HG03095 (cell line): ENCODE measurements around the gene METTL9.
"Not testable (repeated sequence)": the region's sequence is repeated elsewhere in the genome, so short reads cannot be mapped to it uniquely, and the experiment has no call there.

Experiments
- ATAC-seq: cut with Tn5 transposase; IDR thresholded peaks from one replicate; pipeline ENCODE4 v1.9.1; 2021; ENCODE audit warnings: moderate library complexity; ENCODE audit not compliant: unreplicated experiment

METTL9 gene

DNA sequence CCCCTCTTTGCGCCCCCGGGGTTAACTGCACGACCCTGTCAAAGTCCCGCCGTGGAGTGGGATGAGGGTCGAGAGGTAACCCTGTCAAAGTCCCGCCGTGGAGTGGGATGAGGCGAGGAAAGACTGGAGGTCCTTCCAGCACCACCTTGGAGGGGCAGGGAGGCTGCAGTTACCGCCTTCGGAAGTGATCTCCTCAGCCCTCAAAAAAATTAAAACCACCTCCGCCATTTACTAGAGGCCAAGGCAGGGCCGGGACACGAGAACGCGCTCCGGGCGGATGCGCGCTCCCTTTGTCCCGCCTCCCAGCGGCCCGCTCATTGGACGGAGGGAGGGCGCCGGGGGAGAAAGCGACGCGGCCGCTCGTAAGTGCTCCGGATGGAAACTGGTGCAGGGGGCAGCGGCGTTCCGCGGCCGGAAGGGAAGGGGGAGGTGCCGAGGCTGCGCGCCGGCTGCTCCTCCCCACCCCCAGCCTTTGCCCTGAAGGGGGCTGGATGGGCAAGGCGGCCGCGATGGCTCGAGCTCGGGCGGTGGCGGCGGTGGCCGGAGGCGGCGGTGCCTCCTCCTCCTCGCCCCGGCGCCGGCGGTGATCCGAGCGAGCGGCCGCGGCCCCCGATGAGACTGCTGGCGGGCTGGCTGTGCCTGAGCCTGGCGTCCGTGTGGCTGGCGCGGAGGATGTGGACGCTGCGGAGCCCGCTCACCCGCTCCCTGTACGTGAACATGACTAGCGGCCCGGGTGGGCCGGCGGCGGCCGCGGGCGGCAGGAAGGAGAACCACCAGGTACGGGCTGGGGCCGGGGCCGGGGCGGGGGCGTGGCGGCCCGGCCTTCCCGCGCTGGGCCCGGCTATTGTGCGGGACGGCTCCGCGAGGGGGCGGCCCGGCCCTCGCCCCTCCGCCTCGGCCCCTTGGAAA is at the start of gene METTL9:
METTL9 (plus strand) TSS at position 456 of the 909 bp plus-strand sequence; CDS start at position 613, 157 bp downstream.
- peak; percentile 88 for ATAC-seq

DNA sequence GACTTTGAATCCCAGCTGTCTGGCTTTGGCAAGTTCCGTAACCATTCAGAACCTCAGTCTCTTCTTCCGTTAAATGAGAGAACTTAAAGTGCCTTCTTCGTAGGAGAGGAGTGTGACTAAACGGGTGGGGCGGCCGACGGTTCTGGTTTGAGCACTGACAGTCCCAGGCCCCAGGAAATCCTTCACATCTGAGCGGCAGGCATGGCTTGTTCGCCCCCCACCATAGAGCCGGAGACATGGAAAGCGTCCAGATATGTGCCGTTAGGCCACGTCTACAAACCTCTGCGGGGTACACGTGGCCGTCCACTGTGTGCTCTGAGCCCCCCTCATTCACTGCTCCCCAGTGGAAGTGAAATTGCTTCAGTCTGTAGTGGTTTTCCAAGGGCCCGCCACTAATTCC is 49.4 kb upstream of the METTL9 start:
- not testable (repeated sequence) for ATAC-seq

DNA sequence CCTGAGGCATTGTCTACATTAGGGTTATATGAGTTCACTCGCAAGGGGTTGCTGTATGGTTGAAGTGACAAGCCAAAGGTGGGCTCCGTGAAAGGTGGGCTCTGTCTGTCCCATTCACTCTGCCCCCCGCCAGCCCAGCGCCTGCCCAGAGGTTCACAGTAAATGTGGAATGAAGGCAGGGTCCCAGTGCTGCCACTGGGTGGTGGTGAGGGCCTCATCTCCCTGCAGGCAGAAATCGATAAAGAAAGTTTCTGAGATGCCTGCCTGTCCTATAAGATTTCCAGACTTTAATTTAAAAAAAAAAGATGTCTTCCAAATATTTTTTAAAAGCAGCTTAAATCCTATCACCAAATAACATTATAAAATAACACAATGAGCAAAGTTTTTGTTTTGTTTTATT is 48.9 kb upstream of the METTL9 start:
- ATAC-seq, result not testable (repeated sequence)

DNA sequence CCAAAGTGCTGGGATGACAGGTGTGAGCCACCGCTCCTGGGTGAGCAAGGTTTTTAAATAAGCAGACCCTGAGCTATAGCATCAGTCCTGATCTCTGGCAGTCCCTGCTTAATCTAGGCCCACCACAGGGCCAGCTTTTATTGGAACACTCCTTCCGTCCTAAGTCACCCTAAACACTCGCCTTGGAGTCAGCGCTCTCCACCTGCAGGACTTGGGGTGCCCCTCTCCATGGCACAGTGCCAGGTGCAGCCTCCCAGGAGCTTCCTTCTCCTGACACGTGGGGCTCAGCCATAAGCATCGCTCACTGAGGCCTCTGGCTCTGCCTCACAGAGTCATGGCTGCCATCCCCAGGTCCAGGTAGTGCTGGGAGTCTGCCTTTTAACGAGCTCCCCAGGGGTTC is 48.3 kb upstream of the METTL9 start:
- ATAC-seq, result not testable (repeated sequence)

DNA sequence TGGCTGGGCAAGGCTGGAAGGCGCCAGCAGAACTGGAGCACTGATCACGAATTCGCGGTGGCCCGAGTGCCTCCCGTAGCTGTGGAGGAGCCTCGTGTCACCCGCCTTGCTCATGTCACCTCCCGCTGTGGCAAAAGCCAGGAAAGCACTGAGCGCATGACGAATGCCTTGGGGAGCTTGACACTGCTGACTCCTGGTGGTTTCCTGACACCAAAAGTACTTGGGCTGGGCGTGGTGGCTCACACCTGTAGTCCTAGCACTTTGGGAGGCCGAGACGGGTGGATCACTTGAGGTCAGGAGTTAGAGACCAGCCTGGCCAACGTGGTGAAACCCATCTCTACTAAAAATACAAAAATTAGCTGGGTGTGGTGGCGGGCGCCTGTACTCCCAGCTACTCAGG is 47.8 kb upstream of the METTL9 start:
- ATAC-seq, result not testable (repeated sequence)

DNA sequence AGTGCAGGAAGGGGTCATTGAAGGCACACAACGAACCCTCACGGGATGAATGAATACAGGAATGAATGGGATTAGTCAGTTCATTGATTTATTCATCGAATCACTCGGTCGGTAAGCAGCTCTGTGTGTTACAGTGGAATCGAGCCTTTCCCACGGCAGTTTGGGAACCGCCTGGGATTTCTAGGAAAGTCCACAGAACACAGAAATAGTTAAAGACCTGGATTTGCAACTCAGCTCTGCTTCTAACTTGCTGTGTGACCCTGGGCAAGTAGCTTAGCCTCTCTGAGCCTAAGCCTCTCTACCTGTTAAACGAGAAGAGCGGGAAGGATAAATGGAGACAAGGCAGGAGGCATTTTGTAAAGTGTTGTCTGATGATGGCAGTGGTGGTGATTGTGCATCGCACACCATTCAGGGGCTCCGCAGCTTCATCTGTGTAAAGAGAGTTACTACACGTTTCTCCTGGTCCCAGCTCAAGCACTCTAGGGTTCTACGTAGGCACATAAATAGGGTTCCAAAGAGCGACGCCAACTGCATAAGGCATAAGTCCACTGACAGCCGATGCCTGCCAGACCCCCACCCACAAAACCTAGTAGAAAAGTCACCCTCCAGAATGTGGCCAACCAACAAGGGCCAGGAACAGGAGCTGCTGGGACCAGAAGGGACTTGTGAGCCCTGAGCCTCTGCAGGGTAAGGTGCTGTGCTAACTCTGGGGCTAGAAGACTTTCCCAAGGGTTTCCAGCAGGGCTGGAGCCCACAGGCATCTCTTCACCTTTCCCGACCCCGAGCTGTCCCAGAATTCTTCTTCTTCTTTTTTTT is 45.7 kb upstream of the METTL9 start:
- ATAC-seq, result not testable (repeated sequence)

DNA sequence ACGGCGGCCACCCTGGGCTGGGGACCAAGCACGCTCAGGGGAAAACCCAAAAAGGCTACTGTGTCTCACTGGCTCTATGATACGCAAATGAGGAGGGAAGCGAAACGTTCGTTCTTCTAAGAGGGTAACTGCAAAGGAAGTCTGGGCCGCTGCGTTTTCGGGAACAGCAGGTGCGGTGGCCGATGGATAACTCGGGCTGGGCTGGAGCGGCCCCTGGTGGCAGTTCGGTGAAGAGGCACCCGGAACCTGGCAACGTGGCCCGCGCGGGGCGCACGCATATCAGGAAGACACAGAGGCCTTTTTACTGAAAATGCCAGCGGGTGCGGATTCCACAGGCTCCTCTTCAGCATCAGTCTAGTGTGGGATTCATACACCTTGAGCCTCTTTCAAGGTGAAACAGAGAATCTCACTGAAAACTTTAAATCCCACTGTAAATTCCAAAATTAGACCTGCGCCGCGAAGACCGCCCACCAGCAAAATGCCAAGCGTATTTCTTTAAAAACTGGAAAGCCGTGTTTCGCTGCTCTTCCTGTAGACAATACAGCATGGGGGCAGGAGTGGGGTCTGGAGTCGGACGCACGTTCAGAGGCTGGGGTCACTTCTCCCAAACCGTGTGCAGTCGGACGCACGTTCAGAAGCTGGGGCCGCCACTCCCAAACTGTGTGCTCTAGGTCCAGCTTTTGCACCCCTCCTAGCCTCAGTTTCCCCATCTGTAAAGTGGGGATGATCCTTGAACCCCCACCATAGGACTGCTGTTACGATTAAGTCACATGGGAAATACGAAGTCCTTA is 44.4 kb upstream of the METTL9 start:
- peak; percentile 98 for ATAC-seq

DNA sequence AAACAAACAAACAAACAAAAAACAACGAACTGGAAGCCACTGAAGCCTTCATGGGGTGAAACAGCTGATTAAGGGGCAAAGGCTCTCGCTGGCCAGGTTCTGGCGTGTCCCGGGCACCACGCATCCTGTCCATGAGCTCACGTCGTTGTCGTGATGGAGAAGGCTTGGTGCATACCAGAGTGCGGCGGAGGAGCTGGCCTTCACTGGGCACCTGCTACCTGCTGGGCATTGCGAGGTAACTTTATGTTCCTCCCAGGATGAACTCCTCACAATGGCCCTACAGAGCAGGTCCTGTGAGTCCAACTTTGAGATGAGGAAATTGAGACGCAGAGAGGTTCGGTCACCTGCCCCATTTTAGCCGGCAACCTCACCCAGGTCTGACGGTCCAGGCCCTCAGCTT is 43.8 kb upstream of the METTL9 start:
- ATAC-seq, result not testable (repeated sequence)

DNA sequence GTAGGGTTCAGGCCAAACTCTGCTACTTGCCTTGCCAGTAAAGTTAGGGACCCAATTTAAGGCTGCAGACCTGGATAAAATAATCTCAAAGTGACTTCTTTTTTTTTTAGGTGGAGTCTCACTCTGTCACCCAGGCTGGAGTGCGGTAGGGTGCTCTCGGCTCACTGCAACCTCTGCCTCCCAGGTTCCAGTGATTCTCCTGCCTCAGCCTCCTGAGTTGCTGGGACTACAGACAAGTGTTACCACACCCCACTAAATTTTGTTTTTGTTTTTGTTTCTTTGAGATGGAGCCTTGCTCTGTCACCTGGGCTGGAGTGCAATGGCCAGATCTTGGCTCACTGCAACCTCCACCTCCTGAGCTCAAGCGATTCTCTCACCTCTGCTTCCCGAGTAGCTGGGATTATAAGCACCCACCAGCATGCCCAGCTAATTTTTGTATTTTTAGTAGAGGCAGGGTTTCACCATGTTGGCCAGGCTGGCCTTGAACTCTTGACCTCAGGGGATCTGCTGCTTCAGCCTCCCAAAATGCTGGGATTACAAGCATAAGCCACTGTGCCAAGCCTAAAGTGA is 43.3 kb upstream of the METTL9 start:
- not testable (repeated sequence) for ATAC-seq

DNA sequence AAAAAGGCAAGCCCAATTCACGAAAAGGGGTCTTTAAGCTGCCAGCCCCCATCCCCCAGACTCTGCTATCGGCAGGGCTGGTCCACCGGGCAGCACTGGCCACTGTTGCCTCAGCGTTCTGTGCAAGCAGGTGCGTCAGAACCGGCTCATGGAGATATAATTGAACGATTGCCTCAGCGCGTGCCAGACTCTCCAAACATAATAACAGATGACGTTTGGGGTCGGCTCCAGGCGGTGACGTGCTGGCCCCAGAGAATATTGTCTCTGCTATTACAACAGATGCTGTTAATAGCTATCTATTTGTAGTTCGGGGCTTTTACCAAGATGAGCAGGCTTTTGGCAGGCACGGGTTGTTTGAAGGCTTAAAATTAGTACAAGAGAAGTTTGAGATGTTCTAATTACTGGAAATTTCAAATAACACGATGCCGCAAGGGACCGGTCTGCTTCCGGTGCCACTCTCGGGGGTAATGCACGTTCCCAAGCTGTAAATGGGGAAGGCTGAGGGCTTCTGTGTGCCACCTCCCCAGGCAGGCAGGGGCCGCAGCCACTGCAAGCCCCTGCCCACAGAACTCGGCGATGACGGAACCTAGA is 42.6 kb upstream of the METTL9 start:
- not testable (repeated sequence) for ATAC-seq

DNA sequence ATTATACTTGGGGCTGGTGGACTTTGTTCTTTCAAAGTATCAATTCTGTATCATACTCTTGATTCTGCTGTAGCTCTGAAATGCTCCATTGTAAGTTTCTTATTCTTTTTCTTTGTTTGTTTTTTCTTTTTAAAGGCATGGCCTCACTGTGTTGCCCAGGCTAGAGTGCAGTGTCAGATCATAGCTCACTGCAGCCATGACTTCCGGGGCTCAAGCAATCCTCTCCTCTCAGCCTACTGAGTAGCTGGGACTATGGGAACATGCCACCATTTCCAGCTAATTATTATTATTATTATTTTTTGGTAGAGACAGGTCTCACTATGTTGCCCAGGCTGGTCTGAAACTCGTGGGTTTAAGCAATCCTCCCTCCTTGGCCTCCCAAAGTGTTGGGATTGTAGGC is 38.9 kb upstream of the METTL9 start:
- no peak for ATAC-seq

DNA sequence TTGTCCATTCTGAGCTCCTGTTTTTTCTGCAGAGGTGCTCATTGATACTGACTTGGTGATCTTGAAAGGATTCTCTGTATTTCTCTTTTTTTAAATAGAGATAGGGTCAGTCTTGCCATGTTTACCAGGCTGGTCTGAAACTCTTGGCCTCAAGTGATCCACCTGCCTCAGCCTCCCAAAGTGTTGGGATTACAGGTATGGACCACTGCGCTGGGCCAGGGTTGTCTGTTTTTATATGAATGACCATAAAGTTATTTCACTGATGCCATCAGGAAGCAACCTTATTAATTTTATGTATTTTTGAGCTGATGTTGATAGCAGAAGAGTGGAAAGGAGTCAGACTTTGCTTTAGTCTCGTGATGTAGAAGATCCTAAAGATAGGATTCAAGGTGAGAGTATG is 35.7 kb upstream of the METTL9 start:
- ATAC-seq, result no peak

DNA sequence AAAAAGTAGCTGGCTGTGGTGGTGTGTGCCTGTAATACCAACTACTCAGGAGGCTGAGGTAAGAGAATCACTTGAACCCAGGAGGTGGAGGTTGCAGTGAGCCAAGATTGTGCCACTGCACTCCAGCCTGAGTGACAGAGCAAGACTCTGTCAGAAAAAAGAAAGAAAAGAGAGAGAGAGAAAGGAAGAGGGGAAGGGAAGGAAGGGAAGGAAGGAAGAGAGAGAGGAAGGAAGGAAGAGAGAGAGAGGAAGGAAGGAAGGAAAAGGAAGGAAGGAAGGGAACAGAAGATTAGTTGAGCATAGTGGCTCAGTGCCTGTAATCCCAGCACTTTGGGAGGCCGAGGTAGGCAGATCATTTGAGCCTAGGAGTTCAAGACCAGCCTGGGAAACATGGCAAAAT is 35.0 kb upstream of the METTL9 start:
- ATAC-seq, result not testable (repeated sequence)

DNA sequence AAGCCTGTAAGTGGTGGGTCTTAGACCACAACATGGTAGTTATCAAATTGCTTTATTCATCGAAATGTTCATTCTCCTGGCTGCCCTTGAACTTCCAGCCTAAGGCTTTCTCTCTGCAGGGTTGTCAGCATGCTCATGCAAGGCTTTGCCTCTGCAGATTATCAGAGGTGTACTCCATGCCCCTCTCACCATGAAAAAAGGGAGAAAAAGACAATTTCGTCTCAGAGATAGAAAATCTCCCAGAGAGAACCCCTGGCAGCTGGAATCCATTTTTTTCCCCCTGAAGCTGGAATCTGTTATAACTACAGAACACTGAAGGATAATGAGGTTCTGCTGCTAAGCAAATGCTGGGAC is 33.9 kb upstream of the METTL9 start:
- no peak for ATAC-seq

DNA sequence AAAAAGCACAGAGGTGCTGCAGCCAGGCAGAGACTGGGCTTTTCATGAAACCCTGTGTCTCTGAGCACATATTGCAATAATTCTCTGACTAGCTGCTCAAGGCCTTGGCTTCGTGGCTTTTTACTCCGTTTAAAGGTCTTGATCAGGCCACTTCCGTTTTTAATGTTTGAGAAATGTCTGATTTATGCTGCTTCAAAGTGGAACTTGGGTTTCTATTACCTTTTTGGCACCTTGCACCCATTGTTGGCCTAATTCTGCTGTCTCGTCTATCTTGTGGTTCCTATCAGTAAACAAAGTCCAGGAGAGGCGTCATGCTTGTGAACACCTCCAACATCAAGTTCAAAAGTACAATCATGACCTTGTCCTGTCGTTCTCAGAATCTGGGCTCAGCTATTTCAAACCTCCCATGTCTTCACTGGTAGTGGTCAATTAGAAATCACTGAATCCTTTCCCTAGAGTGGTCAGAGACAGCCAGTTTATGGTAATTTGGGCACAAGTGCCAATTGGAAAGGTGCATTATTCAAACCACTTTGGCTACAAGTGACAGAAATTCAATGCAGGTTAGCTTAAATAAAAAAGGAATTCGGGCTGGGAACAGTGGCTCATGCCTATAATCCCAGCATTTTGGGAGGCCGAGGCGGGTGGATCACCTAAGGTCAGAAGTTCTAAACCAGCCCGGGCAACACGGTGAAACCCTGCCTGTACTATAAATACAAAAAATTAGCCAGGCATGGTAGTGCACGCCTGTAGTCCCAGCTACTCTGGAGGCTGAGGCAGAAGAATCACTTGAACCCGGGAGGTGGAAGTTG is 33.3 kb upstream of the METTL9 start:
- no peak for ATAC-seq

DNA sequence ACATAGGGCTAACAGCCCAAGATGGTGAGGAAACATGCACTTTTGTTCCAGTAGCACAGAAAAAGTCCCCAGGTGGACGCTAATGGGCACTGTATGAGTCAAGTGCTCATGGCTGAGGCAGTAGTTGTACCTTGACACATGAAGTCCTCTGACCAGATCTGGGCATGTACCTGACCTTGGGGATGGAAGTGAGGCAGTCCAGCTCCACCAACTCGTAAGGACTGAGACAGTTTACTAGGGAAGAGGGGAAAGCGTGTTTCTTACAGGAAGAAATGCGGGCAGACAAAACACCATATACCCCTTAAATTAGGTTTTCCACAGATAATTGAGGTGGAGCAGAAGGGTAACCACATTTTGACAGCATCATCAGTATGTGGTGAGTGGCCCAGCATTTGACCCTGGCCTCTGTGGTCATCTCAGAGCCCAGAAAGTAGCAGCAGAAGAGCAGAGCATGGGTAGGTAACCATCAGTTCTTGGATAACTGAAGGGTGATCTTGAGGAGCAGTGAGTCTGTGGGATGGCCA is 32.4 kb upstream of the METTL9 start:
- no peak for ATAC-seq

DNA sequence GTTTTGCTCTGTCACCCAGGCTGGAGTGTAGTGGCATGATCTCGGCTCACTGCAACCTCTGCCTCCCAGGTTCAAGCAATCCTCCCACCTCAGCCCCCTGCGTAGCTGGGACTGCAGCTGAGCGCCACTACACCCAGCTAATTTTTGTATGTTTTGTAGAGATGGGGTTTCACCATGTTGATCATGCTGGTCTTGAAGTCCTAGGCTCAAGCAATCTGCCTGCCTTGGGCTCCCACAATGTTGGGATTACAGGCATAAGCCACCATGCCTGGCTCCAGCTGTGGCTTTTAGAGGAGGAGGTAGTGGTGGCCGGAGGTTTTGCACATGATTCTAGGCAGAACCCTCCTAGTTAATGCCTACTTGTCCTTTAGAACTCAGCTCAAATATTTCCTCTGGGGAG is 31.9 kb upstream of the METTL9 start:
- ATAC-seq, result not testable (repeated sequence)

DNA sequence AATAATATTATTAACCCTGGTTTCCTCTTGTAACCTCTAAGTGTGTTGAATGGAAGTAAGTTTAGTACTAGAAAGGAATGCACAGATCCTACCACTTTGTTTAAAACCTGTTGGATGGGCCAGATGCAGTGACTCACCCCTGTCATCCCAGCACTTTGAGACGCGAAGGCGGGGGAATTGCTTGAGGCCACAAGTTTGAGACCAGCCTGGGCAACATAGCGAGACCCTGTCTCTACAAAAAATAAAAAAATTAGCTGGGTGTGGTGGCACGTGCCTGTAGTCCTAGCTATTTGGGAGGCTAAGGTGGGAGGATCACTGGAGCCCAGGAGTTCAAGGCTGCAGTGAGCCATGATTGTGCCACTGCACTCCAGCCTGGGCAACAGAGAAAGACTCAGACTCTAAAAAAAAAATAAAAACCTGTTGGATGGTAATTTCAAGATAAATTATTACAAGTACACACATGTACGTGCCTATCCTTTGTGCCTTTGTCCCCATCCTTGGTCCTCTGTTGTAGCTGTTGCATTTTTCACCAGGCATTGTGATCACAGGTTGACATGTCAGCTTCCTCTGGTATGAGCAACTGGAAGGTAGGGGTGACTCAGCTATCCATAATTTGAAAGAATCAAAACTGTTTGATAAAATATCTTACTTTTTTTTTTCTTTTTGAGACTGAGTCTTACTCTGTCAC is 30.7 kb upstream of the METTL9 start:
- ATAC-seq, result no peak

DNA sequence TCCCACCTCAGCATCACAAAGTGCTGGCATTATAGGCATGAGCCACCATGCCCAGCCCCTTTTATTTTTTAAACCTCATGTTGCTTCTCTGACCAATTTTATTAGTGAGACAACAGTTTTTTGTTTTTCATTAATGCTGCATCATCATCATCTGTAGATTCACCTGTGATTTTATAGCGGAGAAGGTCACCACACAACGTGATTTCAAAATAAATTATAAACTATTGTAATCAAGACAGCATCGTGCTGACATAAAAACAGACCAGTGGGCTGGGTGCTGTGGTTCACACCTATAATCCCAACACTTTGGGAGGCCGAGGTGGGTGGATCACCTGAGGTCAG is 28.7 kb upstream of the METTL9 start:
- ATAC-seq, result no peak
